K562 (cell line): ENCODE measurements around the gene ITGB2. TPM values are rescaled to one million over a fixed set of nuclear protein-coding genes. Genes with fewer than 3 reads are reported as not detected.

Experiments used
- BCL6 ChIP-seq: fragments of 250-450 bp; sonication (Bioruptor Pico); IDR thresholded peaks from 2 replicates; pipeline ENCODE4 v1.4.0; 2020
- CBX2 ChIP-seq: fragments of 200-600 bp; sonication (generic); IDR thresholded peaks from one replicate; pipeline ENCODE4 v1.6.1; 2012; ENCODE audit warnings: mild to moderate bottlenecking, low read length, inconsistent platforms; ENCODE audit not compliant: insufficient read depth, poor library complexity, severe bottlenecking
- ERF ChIP-seq: fragments of 450-650 bp; formaldehyde crosslinking; IDR thresholded peaks from 2 replicates; pipeline ENCODE4 v1.4.0; 2020; ENCODE audit warnings: mild to moderate bottlenecking, mixed read lengths
- ETV6 ChIP-seq, 3 experiments: fragments of 150-350 bp in 1 of 3; sonication (generic) in 1 of 3; formaldehyde crosslinking in 1 of 3; IDR thresholded peaks; 2 replicates each; pipeline versions ENCODE4 v1.6.1 to v1.8.0; 2014 to 2022; ENCODE audit warnings: borderline replicate concordance in 2 of 3, low read depth in 2 of 3, antibody characterized with exemption in 1 of 3, low read length in 1 of 3, mild to moderate bottlenecking in 1 of 3, missing genetic modification reagents in 1 of 3
- EWSR1 ChIP-seq: fragments of 450-650 bp; IDR thresholded peaks from 2 replicates; pipeline ENCODE4 v1.6.1; 2018; ENCODE audit warnings: borderline replicate concordance, mild to moderate bottlenecking, low read depth, moderate library complexity; ENCODE audit not compliant: partially characterized antibody
- HINFP ChIP-seq: fragments of 450-650 bp; conservative IDR thresholded peaks from 2 replicates; pipeline ENCODE4 v1.6.1; 2016; ENCODE audit warnings: missing genetic modification characterization, low read depth, mild to moderate bottlenecking, control low read depth, missing compliant biosample characterization
- HMGXB4 ChIP-seq: sonication (generic); formaldehyde crosslinking; IDR thresholded peaks from 2 replicates; pipeline ENCODE4 v1.8.1; 2023; ENCODE audit warnings: mild to moderate bottlenecking, missing genetic modification reagents
- KLF1 ChIP-seq: fragments of 450-650 bp; IDR thresholded peaks from 2 replicates; pipeline ENCODE4 v1.6.1; 2016; ENCODE audit warnings: missing genetic modification characterization, missing compliant biosample characterization
- MAFK ChIP-seq: IDR thresholded peaks from 2 replicates; pipeline ENCODE4 v1.6.1; 2011; ENCODE audit warnings: low read length, improper control_type of control experiment
- MECOM ChIP-seq: fragments of 250-450 bp; sonication (Bioruptor Pico); IDR thresholded peaks from 2 replicates; pipeline ENCODE4 v1.8.0; 2022; ENCODE audit warnings: inconsistent platforms
- MEIS2 ChIP-seq: fragments of 450-650 bp; IDR thresholded peaks from 2 replicates; pipeline ENCODE4 v1.6.1; 2014; ENCODE audit warnings: mild to moderate bottlenecking; ENCODE audit not compliant: partially characterized antibody
- NR2F6 ChIP-seq: fragments of 450-650 bp; formaldehyde crosslinking; IDR thresholded peaks from 2 replicates; pipeline ENCODE4 v1.4.0; 2020; ENCODE audit warnings: mild to moderate bottlenecking
- NR3C1 ChIP-seq: sonication (generic); formaldehyde crosslinking; IDR thresholded peaks from 2 replicates; pipeline ENCODE4 v1.8.1; 2022; ENCODE audit warnings: missing genetic modification reagents
- POLR3G ChIP-seq: IDR thresholded peaks from 2 replicates; pipeline ENCODE4 v1.6.1; 2011; ENCODE audit not compliant: insufficient read length, insufficient replicate concordance; ENCODE audit errors: extremely low read depth
- PPARD ChIP-seq: fragments of 250-450 bp; sonication (Bioruptor Pico); IDR thresholded peaks from 2 replicates; pipeline ENCODE4 v1.8.0; 2022; ENCODE audit warnings: inconsistent platforms, mild to moderate bottlenecking, moderate library complexity
- PTTG1 ChIP-seq: fragments of 450-650 bp; IDR thresholded peaks from 2 replicates; pipeline ENCODE4 v1.6.1; 2016; ENCODE audit warnings: low read depth, mild to moderate bottlenecking, missing genetic modification characterization, missing compliant biosample characterization
- TCF7 ChIP-seq: sonication (generic); IDR thresholded peaks from 2 replicates; pipeline ENCODE4 v1.6.1; 2016; ENCODE audit warnings: antibody characterized with exemption, borderline replicate concordance
- USF2 ChIP-seq: sonication (generic); formaldehyde crosslinking; IDR thresholded peaks from 2 replicates; pipeline ENCODE4 v1.5.0; 2020; ENCODE audit warnings: missing genetic modification reagents
- ZFP1 ChIP-seq: fragments of 450-650 bp; formaldehyde crosslinking; IDR thresholded peaks from 2 replicates; pipeline ENCODE4 v1.4.0; 2020; ENCODE audit warnings: mild to moderate bottlenecking, mixed read lengths
- ZNF133 ChIP-seq: fragments of 250-450 bp; sonication (Bioruptor Pico); IDR thresholded peaks from 2 replicates; pipeline ENCODE4 v1.4.0; 2020; ENCODE audit warnings: mild to moderate bottlenecking
- ZNF274 ChIP-seq: IDR thresholded peaks from 2 replicates; pipeline ENCODE4 v1.6.1; 2011; ENCODE audit warnings: low read depth, mild to moderate bottlenecking, low read length, moderate library complexity, borderline replicate concordance
- ZNF3 ChIP-seq: fragments of 250-450 bp; sonication (Bioruptor Pico); IDR thresholded peaks from 2 replicates; pipeline ENCODE4 v1.5.0; 2021; ENCODE audit warnings: mild to moderate bottlenecking, moderate library complexity
- ZNF583 ChIP-seq: fragments of 250-450 bp; sonication (Bioruptor Pico); IDR thresholded peaks from 2 replicates; pipeline ENCODE4 v1.4.0; 2020
- ZNF644 ChIP-seq: fragments of 200-800 bp; sonication (Bioruptor generic); IDR thresholded peaks from 2 replicates; pipeline ENCODE4 v1.6.1; 2016; ENCODE audit warnings: low read depth, missing genetic modification characterization, missing compliant biosample characterization
- ZNF696 ChIP-seq: fragments of 250-450 bp; sonication (Bioruptor Pico); conservative IDR thresholded peaks from 2 replicates; pipeline ENCODE4 v1.4.0; 2020; ENCODE audit warnings: mild to moderate bottlenecking, moderate library complexity
- ZNF780A ChIP-seq: fragments of 250-450 bp; sonication (Bioruptor Pico); IDR thresholded peaks from 2 replicates; pipeline ENCODE4 v1.5.0; 2021; ENCODE audit warnings: mild to moderate bottlenecking
- polyA plus RNA-seq, 8 experiments: library from polyadenylated mRNA; depleted of rRNA in 4 of 8; stranded (reverse) in 5 of 8; unstranded in 3 of 8; fragments of >200 nt; fragmentation: Nextera tagmentation in 2 of 8; fragmentation: Illumina TruSeq in 1 of 8; extraction: Ambion mirVana in 2 of 8; extraction: Trizol in 1 of 8; gene quantifications; 2 replicates each; pipeline versions ENCODE4 v1.2.1 to v1.2.3, GENCODE V29; 2011 to 2014; ENCODE audit warnings: inconsistent platforms in 1 of 8, missing spikeins in 1 of 8
- total RNA-seq, 7 experiments: library from RNA; depleted of rRNA in 6 of 7; stranded (reverse); fragments of >200 nt in 6 of 7; fragmentation: Illumina TruSeq in 2 of 7; extraction: Trizol in 2 of 7; gene quantifications; 2 replicates each; pipeline versions ENCODE4 v1.2.1 to v1.2.3, GENCODE V29; 2011 to 2021; ENCODE audit warnings: low replicate concordance in 1 of 7

ITGB2 gene
- total and polyA plus RNA-seq, 9 of the 15 experiments (the other 6 are each of a cell fraction or from before 2014, with no cell fraction given): 0.07 to 1.3 (median 0.51) TPM; not detected in 2

- TF ChIP-seq ZNF274: no peak
- TF ChIP-seq TCF7: no peak
- no peak for TF ChIP-seq ZNF3
- TF ChIP-seq ZNF133 (CRISPR knock-in tag): no peak
- no peak for TF ChIP-seq HINFP (tag)
- TF ChIP-seq NR2F6 (CRISPR knock-in tag): no peak
- no peak for TF ChIP-seq EWSR1
- no peak; the same call in 1 of the 2 replicates for TF ChIP-seq KLF1 (tag)
- no peak for TF ChIP-seq ETV6 (IDR thresholded peaks at IDR 0.05; ENCODE audit: borderline replicate concordance in 1 of 2, low read depth in 2 of 2, low read length in 1 of 2)
- no peak for TF ChIP-seq ETV6 (CRISPR knock-in tag; IDR thresholded peaks at IDR 0.05; ENCODE audit: borderline replicate concordance)
- TF ChIP-seq ZNF644 (tag): no peak
- TF ChIP-seq HMGXB4 (CRISPR knock-in tag): no peak
- no peak for TF ChIP-seq ERF (CRISPR knock-in tag)
- TF ChIP-seq ZNF583: no peak
- TF ChIP-seq PTTG1 (tag): no peak
- TF ChIP-seq ZNF780A (CRISPR knock-in tag): no peak
- TF ChIP-seq CBX2: no peak
- no peak for TF ChIP-seq NR3C1 (CRISPR knock-in tag)
- TF ChIP-seq MAFK: no peak
- no peak for TF ChIP-seq PPARD (CRISPR knock-in tag)
- no peak for TF ChIP-seq ZFP1 (CRISPR knock-in tag)
- TF ChIP-seq ZNF696 (CRISPR knock-in tag): no peak
- TF ChIP-seq BCL6 (CRISPR knock-in tag): no peak
- peak; percentile 91 for TF ChIP-seq USF2 (CRISPR knock-in tag)
- no peak for TF ChIP-seq POLR3G
- TF ChIP-seq MECOM (CRISPR knock-in tag): no peak
- TF ChIP-seq MEIS2: no peak
Measured at GRCh38 chr21:44836666-44837471, 83.8 kb downstream of the ITGB2 start (continued).
